Measurements from ENCODE around the gene CDH23. TPM values are rescaled to one million over a fixed set of nuclear protein-coding genes. Genes with fewer than 3 reads are reported as not detected.

Gene CDH23
- total and polyA plus RNA-seq, 2 of the 8 experiments (the other 6 are each of a cell fraction or from before 2014, with no cell fraction given) = 1.9 to 4.9 TPM

DNA sequence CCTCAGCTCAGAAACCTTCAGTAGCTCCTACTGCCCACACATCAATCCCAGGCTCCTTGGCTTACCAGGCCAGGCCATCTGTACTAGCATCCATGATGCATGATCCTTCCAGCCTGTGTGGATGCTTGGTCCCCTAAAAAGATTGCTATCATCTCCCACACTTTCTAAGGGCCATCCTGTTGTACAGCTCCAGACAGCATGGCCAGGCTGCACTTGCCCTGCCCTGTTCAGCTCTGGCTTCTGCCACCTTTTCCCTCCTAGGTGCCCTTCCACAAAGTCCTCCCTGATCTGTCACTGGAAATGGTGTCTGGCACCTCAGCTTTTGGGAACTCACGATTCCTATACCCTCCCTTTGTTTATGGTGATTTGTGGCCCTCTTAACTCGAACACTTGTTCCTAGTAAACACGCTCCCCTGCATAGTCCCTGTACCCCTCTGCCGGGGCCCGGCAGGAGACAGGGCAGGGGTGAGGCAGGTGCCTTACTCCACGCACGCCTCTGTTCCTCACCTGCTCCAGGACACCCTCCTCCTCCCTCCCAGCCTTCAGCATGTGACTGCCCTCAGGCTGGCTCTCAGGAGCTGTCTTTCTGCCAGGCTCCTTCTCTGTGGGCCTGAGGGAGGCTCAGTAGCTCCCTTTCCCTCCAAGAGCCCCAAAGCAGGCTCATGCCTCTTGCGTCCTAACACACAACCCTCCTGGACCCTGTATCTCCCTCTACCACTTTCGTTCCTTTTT lies 71.8 kb downstream of the CDH23 start:
- H3K4ac ChIP-seq (replicated peaks; ENCODE audit: insufficient read length, low read depth, low read length) = no peak overlapping the region
- TF ChIP-seq BCL11A (IDR thresholded peaks at IDR 0.05; ENCODE audit: low read depth in 2 of 2, low read length in 2 of 2) (no peak), YY1 (IDR thresholded peaks at IDR 0.05; ENCODE audit: low read depth, low read length) (no peak), KDM5A (IDR thresholded peaks at IDR 0.05; ENCODE audit: low read length) (no peak), SIRT6 (IDR thresholded peaks at IDR 0.05; ENCODE audit: low read length) (no peak), RFX5 (IDR thresholded peaks at IDR 0.05; ENCODE audit: borderline replicate concordance, low read depth, low read length) (no peak), CREB1 (IDR thresholded peaks at IDR 0.05) (no peak), TBP (IDR thresholded peaks at IDR 0.05; ENCODE audit: low read depth, low read length) (no peak), FOSL1 (IDR thresholded peaks at IDR 0.05; ENCODE audit: insufficient read depth, low read depth, low read length) (no peak), KDM1A (IDR thresholded peaks at IDR 0.05; ENCODE audit: borderline replicate concordance, low read length) (no peak), CTBP2 (IDR thresholded peaks at IDR 0.05; ENCODE audit: borderline replicate concordance, insufficient read depth, insufficient read length, low read length) (no peak), SP4 (IDR thresholded peaks at IDR 0.05; ENCODE audit: low read length) (no peak)
- TF ChIP-seq, protein P1, sequence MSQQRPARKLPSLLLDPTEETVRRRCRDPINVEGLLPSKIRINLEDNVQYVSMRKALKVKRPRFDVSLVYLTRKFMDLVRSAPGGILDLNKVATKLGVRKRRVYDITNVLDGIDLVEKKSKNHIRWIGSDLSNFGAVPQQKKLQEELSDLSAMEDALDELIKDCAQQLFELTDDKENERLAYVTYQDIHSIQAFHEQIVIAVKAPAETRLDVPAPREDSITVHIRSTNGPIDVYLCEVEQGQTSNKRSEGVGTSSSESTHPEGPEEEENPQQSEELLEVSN (IDR thresholded peaks at IDR 0.05) = no peak

More for the DNA sequence above, 71.8 kb downstream of the CDH23 start:
- no peak overlapping the region for H2AK5ac ChIP-seq (ENCODE audit: low read depth, low read length)
- no peak overlapping the region for H3K27ac ChIP-seq (ENCODE audit: low read depth, low read length)
- H3K79me2 ChIP-seq (ENCODE audit: control insufficient read depth in 1 of 2, insufficient read depth in 2 of 2, low read length in 2 of 2) = no peaks in the 10 kb centered on the region
- H2BK12ac ChIP-seq (ENCODE audit: low read depth, low read length) = no peak overlapping the region
- H2BK20ac ChIP-seq (ENCODE audit: low read length) = no peak overlapping the region
- H3K14ac ChIP-seq (ENCODE audit: insufficient read length) = no peak overlapping the region
- H2BK120ac ChIP-seq (replicated peaks; ENCODE audit: low read depth, low read length) = no peak overlapping the region
- no peak overlapping the region for H2BK15ac ChIP-seq (ENCODE audit: low read length)
- no peak overlapping the region for H3K23ac ChIP-seq (ENCODE audit: insufficient read length)
- H2BK5ac ChIP-seq (ENCODE audit: low read depth, low read length) = no peak overlapping the region
- H3K4me3 ChIP-seq (ENCODE audit: extremely low read depth in 1 of 4, insufficient read depth in 2 of 4, low read depth in 3 of 4, low read length in 4 of 4) = no peak overlapping the region
- H2AFZ ChIP-seq (ENCODE audit: low read length) = no peak overlapping the region
- ChIA-PET POLR2A (ENCODE audit: partially characterized antibody) (interaction anchor here (0.8 kb wide), 1 partner anchor 77 kb away, joined by 4 read pairs; no protein-coding TSS in a partner anchor), CTCF (ENCODE audit: partially characterized antibody) (interaction anchor here (0.5 to 3.0 kb wide), 21 partner anchors 10 to 487 kb away, joined by 3 to 18 read pairs (median 4); partner anchors contain the start of gene CDH23)
- H3K18ac ChIP-seq (ENCODE audit: extremely low read depth, low read length) = no peak overlapping the region
- H3K23me2 ChIP-seq (ENCODE audit: low read depth, low read length) = peaks cover 3% of the 10 kb centered on the region; the same call in 1 of the 2 replicates
- 90% methylated on average over 7 of the region's 9 CpGs; no CpG with 5 or more reads in 1 of the 2 experiments for WGBS, 2 experiments (ENCODE audit: extremely low coverage in 1 of 2, insufficient coverage in 1 of 2, insufficient read length in 1 of 2, insufficient replicate concordance in 2 of 2, low coverage in 1 of 2, low lambda C conversion rate in 2 of 2, missing lambda C conversion rate in 1 of 2)
- H3K27me3 ChIP-seq (replicated peaks in 1 of 4; ENCODE audit: control insufficient read depth in 3 of 4, extremely low read depth in 1 of 4, insufficient read depth in 3 of 4, low read length in 3 of 4) = no peaks in the 10 kb centered on the region
- no peak overlapping the region for H4K5ac ChIP-seq (ENCODE audit: insufficient read length, low read depth, low read length)
- H3K9me3 ChIP-seq (ENCODE audit: insufficient read depth in 2 of 2, low read depth in 1 of 2, low read length in 1 of 2) = no peaks in the 10 kb centered on the region
- H4K20me1 ChIP-seq (replicated peaks in 1 of 2; ENCODE audit: control insufficient read depth in 1 of 2, insufficient read depth in 2 of 2, low read length in 2 of 2) = peaks cover 3 to 4% of the 10 kb centered on the region in 2 experiments
- H4K8ac ChIP-seq (ENCODE audit: extremely low read depth, insufficient read depth, low read length) = no peak overlapping the region
- H4K91ac ChIP-seq (replicated peaks; ENCODE audit: insufficient read length, low read length) = no peak overlapping the region
- no peaks in the 10 kb centered on the region for H3K36me3 ChIP-seq (ENCODE audit: control insufficient read depth in 2 of 4, insufficient read depth in 4 of 4, low read length in 3 of 4)
- DNase-seq (ENCODE audit: low read depth in 1 of 2, low spot score in 2 of 2) (no peak), FAIRE-seq (no peak)
- no peak overlapping the region for H3K56ac ChIP-seq (replicated peaks; ENCODE audit: insufficient read length, low read depth, low read length)
- no peak overlapping the region for H3K9ac ChIP-seq (replicated peaks in 1 of 4; ENCODE audit: extremely low read depth in 1 of 4, low read depth in 3 of 4, low read length in 3 of 4)
- H3K4me1 ChIP-seq (replicated peaks in 1 of 4; ENCODE audit: control insufficient read depth in 3 of 4, insufficient read depth in 4 of 4, low read length in 3 of 4) = peaks cover 0 to 2% (median 0%) of the 10 kb centered on the region in 4 experiments; a peak in 2 of 7 replicates
- no peak overlapping the region for H3K4me2 ChIP-seq (ENCODE audit: insufficient read depth in 1 of 2, low read depth in 2 of 2, low read length in 2 of 2)
- H3K79me1 ChIP-seq (ENCODE audit: low read depth, low read length) = no peaks in the 10 kb centered on the region
